Body of pancreas (tissue), 4 donors: ENCODE results near the gene PDE4D.

ENCODE experiments used
- CTCF ChIP-seq, 7 experiments: fragments of 450-650 bp in 4 of 7; fragments of 200-600 bp in 3 of 7; sonication (generic) in 3 of 7; IDR thresholded peaks; one replicate each; pipeline ENCODE4 v1.5.1; 2016 to 2019; ENCODE audit warnings: antibody characterized with exemption in 7 of 7
- POLR2A ChIP-seq, 3 donors: fragments of 450-650 bp; IDR thresholded peaks; one replicate each; pipeline ENCODE4 v1.6.1; 2016; ENCODE audit warnings: antibody characterized with exemption in 3 of 3, mild to moderate bottlenecking in 2 of 3

- no peak for TF ChIP-seq CTCF (IDR thresholded peaks at IDR 0.05)
- no peak for TF ChIP-seq POLR2A (IDR thresholded peaks at IDR 0.05)
Observed at GRCh38 chr5:59040804-59041201, 852.7 kb downstream of the PDE4D start.
